Naive B cell (primary cell): ENCODE measurements around the gene NINL. TPM values are rescaled to one million over a fixed set of nuclear protein-coding genes. Genes with fewer than 3 reads are reported as not detected.
A peak's percentile ranks its signal among the peaks of the same experiment; 100 is the strongest.

Experiments used
- ATAC-seq, 2 donors: fragments of 150-1000 bp; cut with Tn5 transposase; 2 replicates each; pipeline ENCODE4 v1.10.0; 2021; ENCODE audit warnings: low read depth in 2 of 2, mild to moderate bottlenecking in 2 of 2, moderate library complexity in 2 of 2
- DNase-seq: peaks from one replicate; pipeline ENCODE4 v3.0.0; 2022
- H3K27ac Mint-ChIP-seq, 6 donors: one replicate each; pipeline ENCODE4 v1.8.0; 2020 to 2022; ENCODE audit warnings: mild to moderate bottlenecking in 6 of 6, mixed read lengths in 6 of 6, moderate library complexity in 5 of 6, inconsistent platforms in 2 of 6
- H3K27me3 Mint-ChIP-seq, 3 donors: one replicate each; pipeline ENCODE4 v1.8.0; 2021 to 2022; ENCODE audit warnings: mixed read lengths in 3 of 3, mild to moderate bottlenecking in 1 of 3
- H3K36me3 Mint-ChIP-seq, 2 donors: one replicate each; pipeline ENCODE4 v1.8.0; 2020 to 2022; ENCODE audit warnings: mixed read lengths in 2 of 2, inconsistent platforms in 1 of 2, mild to moderate bottlenecking in 1 of 2
- H3K4me1 Mint-ChIP-seq, 3 donors: one replicate each; pipeline ENCODE4 v1.8.0; 2020 to 2022; ENCODE audit warnings: mixed read lengths in 3 of 3, inconsistent platforms in 1 of 3, mild to moderate bottlenecking in 1 of 3, moderate library complexity in 1 of 3
- H3K4me3 Mint-ChIP-seq, 8 donors: one replicate each; pipeline ENCODE4 v1.8.0; 2020 to 2022; ENCODE audit warnings: mild to moderate bottlenecking in 8 of 8, mixed read lengths in 8 of 8, moderate library complexity in 8 of 8, inconsistent platforms in 2 of 8
- H3K9me3 Mint-ChIP-seq, 7 donors: one replicate each; pipeline ENCODE4 v1.8.0; 2020 to 2022; ENCODE audit warnings: mixed read lengths in 7 of 7, mild to moderate bottlenecking in 5 of 7, inconsistent platforms in 2 of 7, moderate library complexity in 1 of 7
- polyA plus RNA-seq, 6 donors: library from polyadenylated mRNA; unstranded; fragments of 300-500 nt; fragmentation: Illumina TruSeq; gene quantifications; one replicate each; pipeline ENCODE4 v1.2.3, GENCODE V29; 2021; ENCODE audit warnings: low read depth in 6 of 6

NINL gene
- polyA plus RNA-seq, 6 donors from 2014 or later: 0.08 to 0.65 (median 0.38) TPM; not detected in 2

- peaks cover 4 to 22% (median 11%) of the 10 kb centered on the region in 7 donors for H3K9me3 Mint-ChIP-seq
- no peaks in the 10 kb centered on the region for H3K36me3 Mint-ChIP-seq
- H3K27ac Mint-ChIP-seq: no peak overlapping the region
- no peak overlapping the region for H3K4me3 Mint-ChIP-seq
- ATAC-seq (no peak), DNase-seq (no peak)
- no peaks in the 10 kb centered on the region for H3K4me1 Mint-ChIP-seq
- peaks cover 5 to 23% (median 23%) of the 10 kb centered on the region in 3 donors for H3K27me3 Mint-ChIP-seq
Observed at GRCh38 chr20:25529295-25529951, 55.9 kb downstream of the NINL start.

- no peak for DNase-seq
- H3K4me1 Mint-ChIP-seq: no peaks in the 10 kb centered on the region
- no peak overlapping the region for H3K27ac Mint-ChIP-seq
- H3K27me3 Mint-ChIP-seq: peaks cover 5 to 29% (median 18%) of the 10 kb centered on the region in 3 donors
- peaks cover 4 to 22% (median 12%) of the 10 kb centered on the region in 7 donors for H3K9me3 Mint-ChIP-seq
- no peaks in the 10 kb centered on the region for H3K36me3 Mint-ChIP-seq
- no peak for ATAC-seq
- H3K4me3 Mint-ChIP-seq: no peak overlapping the region
Observed at GRCh38 chr20:25527949-25528348, 57.4 kb downstream of the NINL start.

DNA sequence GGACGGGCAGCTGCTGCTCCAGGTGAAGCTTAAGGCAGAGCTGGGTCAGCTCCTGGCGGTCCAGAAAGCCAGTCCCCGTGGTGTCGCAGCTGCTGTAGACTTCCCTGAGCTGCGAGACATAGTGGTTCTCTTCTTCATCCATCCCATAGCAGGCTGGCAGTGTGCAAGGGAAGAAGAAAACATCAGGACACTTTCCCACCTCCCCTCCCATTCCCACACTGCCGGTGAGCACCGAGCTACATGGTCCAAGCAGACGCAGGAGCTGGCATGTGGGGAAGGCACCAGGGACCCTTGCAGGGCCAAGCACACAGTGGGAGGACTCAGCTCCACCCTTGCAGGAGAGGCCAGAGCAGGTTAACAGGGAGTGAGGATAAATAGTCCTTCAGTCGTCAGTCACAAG is 58.9 kb downstream of the NINL start:
- no peaks in the 10 kb centered on the region for H3K4me1 Mint-ChIP-seq

GRCh38 chr20:25525867-25526266 is 59.5 kb downstream of the NINL start:
- DNase-seq (no peak), ATAC-seq (no peak)
- no peaks in the 10 kb centered on the region for H3K36me3 Mint-ChIP-seq
- no peaks in the 10 kb centered on the region for H3K4me1 Mint-ChIP-seq
- peaks cover 5 to 21% (median 14%) of the 10 kb centered on the region in 3 donors for H3K27me3 Mint-ChIP-seq
- H3K27ac Mint-ChIP-seq: no peak overlapping the region
- no peak overlapping the region for H3K4me3 Mint-ChIP-seq
- H3K9me3 Mint-ChIP-seq: peaks cover 4 to 16% (median 10%) of the 10 kb centered on the region in 7 donors

More for the DNA sequence above, 58.9 kb downstream of the NINL start:
- DNase-seq (no peak), ATAC-seq (no peak)
- H3K27ac Mint-ChIP-seq: no peak overlapping the region
- no peaks in the 10 kb centered on the region for H3K36me3 Mint-ChIP-seq
- no peak overlapping the region for H3K4me3 Mint-ChIP-seq
- peaks cover 5 to 21% (median 14%) of the 10 kb centered on the region in 3 donors for H3K27me3 Mint-ChIP-seq
- peaks cover 4 to 21% (median 11%) of the 10 kb centered on the region in 7 donors for H3K9me3 Mint-ChIP-seq

GRCh38 chr20:25525295-25525694 is 60.0 kb downstream of the NINL start:
- Mint-ChIP-seq H3K4me1 (no peaks in the 10 kb centered on the region), H3K4me3 (no peak overlapping the region)

GRCh38 chr20:25521382-25521781 is 63.9 kb downstream of the NINL start:
- Mint-ChIP-seq H3K4me1 (peaks cover 0 to 2% (median 0%) of the 10 kb centered on the region in 3 donors), H3K36me3 (peaks cover 7 to 8% of the 10 kb centered on the region in 2 donors), H3K4me3 (no peak overlapping the region), H3K27ac (no peak overlapping the region), H3K9me3 (peaks cover 0 to 16% (median 10%) of the 10 kb centered on the region in 7 donors), H3K27me3 (peaks cover 5 to 12% (median 8%) of the 10 kb centered on the region in 3 donors)
- DNase-seq: no peak
- no peak for ATAC-seq

More at GRCh38 chr20:25525295-25525694, 60.0 kb downstream of the NINL start:
- DNase-seq (no peak), ATAC-seq (no peak)
- H3K27me3 Mint-ChIP-seq: peaks cover 5 to 17% (median 14%) of the 10 kb centered on the region in 3 donors
- H3K9me3 Mint-ChIP-seq: peaks cover under 1 to 10% (median 5%) of the 10 kb centered on the region in 7 donors
- no peaks in the 10 kb centered on the region for H3K36me3 Mint-ChIP-seq
- H3K27ac Mint-ChIP-seq: no peak overlapping the region

- Mint-ChIP-seq H3K27me3 (no peaks in the 10 kb centered on the region), H3K27ac (no peak overlapping the region), H3K4me1 (peaks cover 0 to 2% (median 0%) of the 10 kb centered on the region in 3 donors), H3K9me3 (peaks cover 16 to 58% (median 48%) of the 10 kb centered on the region in 7 donors), H3K4me3 (no peak overlapping the region), H3K36me3 (peaks cover 20 to 36% of the 10 kb centered on the region in 2 donors)
- DNase-seq (no peak), ATAC-seq (no peak)
Observed at GRCh38 chr20:25517124-25517523, 68.2 kb downstream of the NINL start.

DNA sequence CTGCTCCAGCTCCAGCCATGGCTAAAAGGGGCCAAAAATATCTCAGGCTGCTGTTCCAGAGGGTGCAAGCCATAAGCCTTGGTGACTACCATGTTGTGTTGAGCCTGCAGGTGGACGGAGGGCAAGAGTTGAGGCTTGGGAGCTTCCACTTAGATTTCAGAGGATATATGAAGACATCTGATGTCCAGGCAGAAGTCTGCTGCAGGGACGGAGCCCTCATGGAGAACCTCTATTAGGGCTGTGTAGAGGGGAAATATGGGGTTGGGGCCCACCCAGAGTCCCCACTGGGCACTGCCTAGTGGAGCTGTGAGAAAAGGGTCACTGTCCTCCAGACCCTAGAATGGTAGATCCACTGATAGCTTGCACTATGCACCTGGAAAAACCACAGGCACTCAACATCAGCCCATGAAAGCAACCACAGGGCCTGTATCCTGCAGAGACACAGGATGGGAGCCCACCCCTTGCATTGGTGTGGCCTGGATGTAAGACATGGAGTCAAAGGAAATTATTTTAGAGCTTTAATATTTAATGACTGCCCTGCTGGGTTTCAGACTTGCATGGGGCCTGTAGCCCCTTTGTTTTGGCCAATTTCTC is 70.5 kb downstream of the NINL start:
- peaks cover 20 to 36% of the 10 kb centered on the region in 2 donors for H3K36me3 Mint-ChIP-seq
- ATAC-seq: no peak
- H3K4me1 Mint-ChIP-seq: peaks cover 0 to 2% (median 0%) of the 10 kb centered on the region in 3 donors
- no peak for DNase-seq
- no peaks in the 10 kb centered on the region for H3K27me3 Mint-ChIP-seq
- peaks cover 18 to 59% (median 46%) of the 10 kb centered on the region in 7 donors for H3K9me3 Mint-ChIP-seq
- no peak overlapping the region for H3K27ac Mint-ChIP-seq
- H3K4me3 Mint-ChIP-seq: no peak overlapping the region

DNA sequence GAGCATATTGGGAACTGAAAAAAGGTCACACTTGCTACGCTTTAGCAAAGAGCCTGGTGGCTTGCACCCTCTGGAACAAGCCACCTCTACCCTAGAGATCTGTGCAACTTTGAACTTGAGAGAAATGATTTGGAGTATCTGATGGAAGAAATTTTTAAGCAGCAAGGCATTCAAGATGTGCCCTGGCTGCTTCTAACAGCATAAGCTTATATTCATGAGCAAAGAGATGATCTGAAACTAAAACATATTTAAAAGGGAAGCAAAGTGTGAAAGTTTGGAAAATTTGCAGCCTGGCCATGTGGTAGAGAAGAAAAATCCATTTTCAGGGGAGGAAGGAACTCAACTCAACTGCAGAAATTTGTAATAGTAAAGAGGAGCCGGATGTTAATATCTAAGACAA is 71.1 kb downstream of the NINL start:
- Mint-ChIP-seq H3K9me3 (peaks cover 18 to 59% (median 46%) of the 10 kb centered on the region in 7 donors), H3K4me3 (no peak overlapping the region), H3K27ac (no peak overlapping the region), H3K27me3 (no peaks in the 10 kb centered on the region), H3K4me1 (peaks cover 0 to 2% (median 0%) of the 10 kb centered on the region in 3 donors), H3K36me3 (peaks cover 20 to 36% of the 10 kb centered on the region in 2 donors)
- ATAC-seq (no peak), DNase-seq (no peak)

DNA sequence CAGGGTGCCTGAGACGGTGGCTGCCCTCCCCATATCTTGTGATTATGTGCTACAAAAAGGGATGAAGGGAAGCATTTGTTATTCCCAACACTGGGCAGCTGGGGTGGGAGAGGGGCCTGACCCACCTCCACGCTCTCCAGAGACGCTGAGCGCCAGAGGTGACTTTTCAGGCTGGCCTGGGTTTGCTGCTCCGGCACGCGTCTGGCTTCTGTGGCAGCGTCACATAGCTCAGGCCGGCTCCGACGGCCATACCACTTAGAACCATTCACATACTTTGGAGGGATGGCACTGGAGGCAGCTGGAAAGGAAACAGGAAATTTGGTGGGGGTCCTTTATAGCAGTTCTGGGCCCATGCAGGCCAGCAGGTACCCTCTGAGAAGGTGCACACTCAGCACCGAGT is 72.6 kb downstream of the NINL start:
- Mint-ChIP-seq H3K36me3 (peaks cover 20 to 36% of the 10 kb centered on the region in 2 donors), H3K27me3 (no peaks in the 10 kb centered on the region), H3K9me3 (peaks cover 18 to 58% (median 46%) of the 10 kb centered on the region in 7 donors), H3K4me3 (no peak overlapping the region), H3K27ac (peak overlapping the region in 1 of 6 donors; percentile 8), H3K4me1 (peaks cover 0 to 2% (median 0%) of the 10 kb centered on the region in 3 donors)
- ATAC-seq (no peak), DNase-seq (no peak)

GRCh38 chr20:25511183-25511582 is 74.1 kb downstream of the NINL start:
- peaks cover 18 to 48% (median 39%) of the 10 kb centered on the region in 7 donors for H3K9me3 Mint-ChIP-seq
- H3K27me3 Mint-ChIP-seq: no peaks in the 10 kb centered on the region
- no peaks in the 10 kb centered on the region for H3K4me1 Mint-ChIP-seq
- H3K4me3 Mint-ChIP-seq: no peak overlapping the region
- ATAC-seq: no peak
- no peak overlapping the region for H3K27ac Mint-ChIP-seq
- no peak for DNase-seq
- H3K36me3 Mint-ChIP-seq: peaks cover 12 to 27% of the 10 kb centered on the region in 2 donors

DNA sequence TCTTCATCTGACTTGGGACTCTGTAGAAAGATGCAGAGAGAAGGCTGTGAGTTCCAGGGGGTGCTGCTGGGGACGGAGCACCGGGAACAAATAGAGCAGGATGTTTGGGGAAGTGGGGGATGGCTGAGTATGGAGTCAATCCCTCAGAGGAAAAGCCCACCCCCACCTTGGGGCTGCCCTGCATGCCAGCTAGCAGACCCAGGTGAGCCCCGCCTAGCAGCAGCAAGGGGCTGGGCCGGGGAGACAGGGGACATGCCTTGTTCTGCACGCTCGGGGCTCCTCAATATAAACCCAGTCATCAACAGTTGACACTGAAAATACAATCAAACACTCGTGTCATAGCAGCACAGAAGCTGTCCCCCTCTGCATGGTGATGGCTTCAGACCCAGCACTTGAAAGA is 74.6 kb downstream of the NINL start:
- peaks cover 12 to 23% of the 10 kb centered on the region in 2 donors for H3K36me3 Mint-ChIP-seq
- no peaks in the 10 kb centered on the region for H3K4me1 Mint-ChIP-seq

DNA sequence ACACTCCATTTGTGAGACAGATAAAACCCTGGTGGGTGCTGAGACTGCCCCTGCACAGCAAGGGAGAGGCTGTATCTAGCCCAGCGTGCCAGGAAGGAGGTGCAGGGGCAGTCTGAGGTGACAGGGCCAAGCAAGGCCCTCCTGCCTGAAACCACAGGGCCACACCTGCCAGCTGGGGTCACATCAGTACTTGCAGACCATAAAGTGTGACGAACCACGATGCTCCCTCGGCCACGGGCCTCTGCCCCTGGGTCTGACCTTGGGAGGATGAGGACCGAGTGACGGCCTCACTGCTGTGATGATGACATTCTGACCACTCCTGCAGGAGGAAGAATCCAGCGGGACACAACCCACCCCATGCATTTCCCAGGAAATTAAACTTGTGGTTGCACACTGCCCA is 75.1 kb downstream of the NINL start:
- DNase-seq (no peak), ATAC-seq (no peak)
- no peak overlapping the region for H3K27ac Mint-ChIP-seq
- no peaks in the 10 kb centered on the region for H3K27me3 Mint-ChIP-seq
- H3K4me1 Mint-ChIP-seq: no peaks in the 10 kb centered on the region
- no peak overlapping the region for H3K4me3 Mint-ChIP-seq
- H3K36me3 Mint-ChIP-seq: peaks cover 9 to 17% of the 10 kb centered on the region in 2 donors
- H3K9me3 Mint-ChIP-seq: peaks cover 15 to 38% (median 29%) of the 10 kb centered on the region in 7 donors

More for the DNA sequence above, 74.6 kb downstream of the NINL start:
- Mint-ChIP-seq H3K9me3 (peaks cover 15 to 43% (median 34%) of the 10 kb centered on the region in 7 donors), H3K4me3 (no peak overlapping the region), H3K27ac (no peak overlapping the region), H3K27me3 (no peaks in the 10 kb centered on the region)
- ATAC-seq: no peak
- no peak for DNase-seq

DNA sequence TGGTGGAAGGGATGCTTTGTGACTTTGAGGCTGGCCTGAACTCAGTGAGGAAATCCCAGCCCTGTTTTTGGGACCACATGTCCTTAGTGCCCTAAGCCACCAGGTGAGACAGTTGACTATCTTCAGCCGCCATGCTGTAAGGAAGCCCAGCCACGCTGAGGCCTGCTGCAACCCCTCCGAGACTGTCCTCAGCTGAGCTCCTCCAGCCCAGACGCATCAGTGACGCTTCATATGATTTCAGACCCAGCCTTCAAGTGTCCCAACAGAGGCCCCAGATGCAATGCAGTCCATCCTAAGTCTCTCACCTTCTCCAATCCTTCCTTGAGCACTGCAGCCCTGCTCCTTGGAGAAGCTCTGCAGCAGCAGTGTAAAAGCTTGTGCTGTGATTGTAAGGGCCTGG is 76.2 kb downstream of the NINL start:
- ATAC-seq: no peak
- H3K4me1 Mint-ChIP-seq: no peaks in the 10 kb centered on the region
- no peaks in the 10 kb centered on the region for H3K27me3 Mint-ChIP-seq
- peaks cover 10 to 27% (median 18%) of the 10 kb centered on the region in 7 donors for H3K9me3 Mint-ChIP-seq
- H3K36me3 Mint-ChIP-seq: peaks cover 2 to 6% of the 10 kb centered on the region in 2 donors
- H3K27ac Mint-ChIP-seq: peak overlapping the region in 1 of 6 donors; percentile 20
- H3K4me3 Mint-ChIP-seq: peak overlapping the region in 1 of 8 donors; percentile 3
- no peak for DNase-seq
